Osteocyte (in vitro differentiated cells): ENCODE results near the gene SASS6. TPM values are rescaled to one million over a fixed set of nuclear protein-coding genes. Genes with fewer than 3 reads are reported as not detected.

Experiments used
- DNase-seq: peaks from one replicate; pipeline ENCODE4 v3.0.0; 2021; ENCODE audit warnings: mixed read lengths; ENCODE audit not compliant: unreplicated experiment; ENCODE audit errors: extremely low spot score
- H3K27ac Mint-ChIP-seq: one replicate; pipeline ENCODE4 v1.8.0; 2021; ENCODE audit warnings: mild to moderate bottlenecking, mixed read lengths; ENCODE audit not compliant: unreplicated experiment
- H3K27me3 Mint-ChIP-seq: one replicate; pipeline ENCODE4 v1.8.0; 2021; ENCODE audit warnings: mixed read lengths; ENCODE audit not compliant: unreplicated experiment
- H3K36me3 Mint-ChIP-seq: one replicate; pipeline ENCODE4 v1.8.0; 2021; ENCODE audit warnings: mixed read lengths; ENCODE audit not compliant: unreplicated experiment
- H3K4me1 Mint-ChIP-seq: one replicate; pipeline ENCODE4 v1.8.0; 2021; ENCODE audit warnings: mixed read lengths; ENCODE audit not compliant: unreplicated experiment
- H3K4me3 Mint-ChIP-seq: one replicate; pipeline ENCODE4 v1.8.0; 2021; ENCODE audit warnings: mild to moderate bottlenecking, moderate library complexity, mixed read lengths; ENCODE audit not compliant: unreplicated experiment
- H3K9me3 Mint-ChIP-seq: one replicate; pipeline ENCODE4 v1.8.0; 2021; ENCODE audit warnings: mixed read lengths; ENCODE audit not compliant: unreplicated experiment
- total RNA-seq: library from RNA; stranded (reverse); gene quantifications from 2 replicates; pipeline ENCODE4 v1.2.1, GENCODE V29; 2021
- TF ChIP-seq, protein P1 (sequence below): fragments of 200-600 bp; sonication (generic); IDR thresholded peaks from 2 replicates; pipeline ENCODE4 v1.5.0; 2021; ENCODE audit warnings: antibody characterized with exemption, mild to moderate bottlenecking, moderate library complexity

SASS6 gene
- total RNA-seq, 1 donor from 2014 or later, result 3.2 TPM

DNA sequence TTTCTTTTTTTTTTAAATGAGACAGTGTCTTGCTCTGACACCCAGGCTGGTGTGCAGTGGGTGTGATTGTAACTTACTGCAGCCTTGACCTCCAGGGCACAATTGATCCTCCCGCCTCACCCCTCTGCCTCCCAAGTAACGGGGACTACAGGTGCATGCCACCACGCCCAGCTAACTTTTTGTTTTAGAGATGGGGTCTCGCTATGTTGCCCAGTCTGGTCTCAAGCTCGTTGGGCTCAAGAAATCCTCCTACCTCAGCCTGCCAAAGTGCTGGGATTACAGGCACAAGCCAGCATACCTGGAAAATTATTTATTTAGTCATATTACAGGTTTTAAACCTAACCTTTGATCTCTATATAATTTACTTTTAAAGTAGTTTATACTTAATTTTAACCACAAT lies 32.0 kb upstream of the SASS6 start:
- Mint-ChIP-seq H3K9me3 (no peaks in the 10 kb centered on the region), H3K27ac (no peak overlapping the region), H3K4me3 (no peak overlapping the region), H3K4me1 (peaks cover 4% of the 10 kb centered on the region), H3K27me3 (no peaks in the 10 kb centered on the region), H3K36me3 (no peaks in the 10 kb centered on the region)
- DNase-seq, result no peak
- TF ChIP-seq, protein P1, sequence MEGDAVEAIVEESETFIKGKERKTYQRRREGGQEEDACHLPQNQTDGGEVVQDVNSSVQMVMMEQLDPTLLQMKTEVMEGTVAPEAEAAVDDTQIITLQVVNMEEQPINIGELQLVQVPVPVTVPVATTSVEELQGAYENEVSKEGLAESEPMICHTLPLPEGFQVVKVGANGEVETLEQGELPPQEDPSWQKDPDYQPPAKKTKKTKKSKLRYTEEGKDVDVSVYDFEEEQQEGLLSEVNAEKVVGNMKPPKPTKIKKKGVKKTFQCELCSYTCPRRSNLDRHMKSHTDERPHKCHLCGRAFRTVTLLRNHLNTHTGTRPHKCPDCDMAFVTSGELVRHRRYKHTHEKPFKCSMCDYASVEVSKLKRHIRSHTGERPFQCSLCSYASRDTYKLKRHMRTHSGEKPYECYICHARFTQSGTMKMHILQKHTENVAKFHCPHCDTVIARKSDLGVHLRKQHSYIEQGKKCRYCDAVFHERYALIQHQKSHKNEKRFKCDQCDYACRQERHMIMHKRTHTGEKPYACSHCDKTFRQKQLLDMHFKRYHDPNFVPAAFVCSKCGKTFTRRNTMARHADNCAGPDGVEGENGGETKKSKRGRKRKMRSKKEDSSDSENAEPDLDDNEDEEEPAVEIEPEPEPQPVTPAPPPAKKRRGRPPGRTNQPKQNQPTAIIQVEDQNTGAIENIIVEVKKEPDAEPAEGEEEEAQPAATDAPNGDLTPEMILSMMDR, result no peak

DNA sequence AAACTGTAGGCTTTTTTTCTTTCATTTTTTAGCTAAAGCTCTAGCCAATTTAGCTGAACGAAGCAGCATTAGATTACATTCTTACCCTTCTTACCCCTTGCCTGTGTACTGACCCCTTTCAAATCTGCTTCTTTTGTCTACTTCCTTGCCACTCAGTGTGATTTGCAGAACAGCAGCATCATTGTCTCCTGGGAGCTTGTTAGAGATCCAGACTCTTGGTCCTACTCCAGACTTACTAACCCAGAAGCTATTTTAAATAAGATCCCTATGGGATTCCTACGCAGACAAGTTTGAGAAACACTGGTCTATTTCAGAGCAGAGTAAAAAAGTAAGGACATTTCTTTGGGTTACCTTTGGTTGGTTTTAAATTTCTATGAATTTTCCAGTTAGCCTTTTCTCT lies 31.5 kb upstream of the SASS6 start:
- no peak for DNase-seq
- Mint-ChIP-seq H3K4me3 (no peak overlapping the region), H3K4me1 (peaks cover 4% of the 10 kb centered on the region), H3K27me3 (no peaks in the 10 kb centered on the region), H3K36me3 (no peaks in the 10 kb centered on the region), H3K9me3 (no peaks in the 10 kb centered on the region), H3K27ac (no peak overlapping the region)
- TF ChIP-seq, protein P1, result no peak

DNA sequence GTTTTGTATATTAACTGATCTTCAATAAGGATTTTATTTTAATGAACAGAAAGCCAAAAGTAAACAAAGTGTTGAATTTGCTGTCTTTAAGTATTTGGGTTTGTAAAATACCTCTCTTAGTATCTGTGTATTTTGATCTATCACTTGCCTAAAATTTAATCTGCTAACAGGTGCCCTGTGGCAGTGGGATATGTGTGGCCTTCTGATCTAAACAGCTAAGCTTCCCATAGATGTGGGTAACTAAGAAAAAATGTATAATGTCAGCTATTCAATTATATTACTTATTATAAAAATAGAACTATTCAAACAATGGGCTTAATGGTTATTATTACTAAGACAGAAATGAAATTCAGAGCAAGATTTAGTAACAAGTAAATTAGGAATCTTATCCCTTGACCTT lies 30.2 kb upstream of the SASS6 start:
- no peak overlapping the region for H3K27ac Mint-ChIP-seq
- H3K9me3 Mint-ChIP-seq, result no peaks in the 10 kb centered on the region
- H3K4me3 Mint-ChIP-seq, result no peak overlapping the region
- H3K27me3 Mint-ChIP-seq, result no peaks in the 10 kb centered on the region
- TF ChIP-seq, protein P1, result no peak
- peaks cover 4% of the 10 kb centered on the region for H3K4me1 Mint-ChIP-seq
- no peaks in the 10 kb centered on the region for H3K36me3 Mint-ChIP-seq
- DNase-seq, result no peak

DNA sequence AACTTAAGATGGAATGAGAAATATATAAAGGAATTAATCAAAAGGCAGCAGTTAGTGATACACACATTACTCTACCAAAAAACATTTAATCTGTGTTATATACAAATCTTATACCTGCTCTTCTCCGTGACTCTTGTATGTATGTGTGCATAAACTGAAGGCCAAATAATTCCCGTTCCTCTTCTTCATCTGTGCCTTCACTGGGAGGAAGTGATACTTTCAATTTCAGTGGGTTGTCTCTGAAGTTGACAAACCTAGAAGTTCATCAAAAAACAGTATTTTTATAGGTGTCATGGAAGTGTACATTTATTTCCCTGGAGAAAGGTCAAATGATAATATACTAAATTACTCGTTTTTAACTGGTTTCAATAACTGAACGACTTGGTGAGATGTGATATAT lies 19.5 kb upstream of the SASS6 start:
- peaks cover 7% of the 10 kb centered on the region for H3K36me3 Mint-ChIP-seq
- no peaks in the 10 kb centered on the region for H3K27me3 Mint-ChIP-seq
- H3K4me1 Mint-ChIP-seq, result no peaks in the 10 kb centered on the region
- TF ChIP-seq, protein P1, result no peak
- DNase-seq, result no peak
- no peaks in the 10 kb centered on the region for H3K9me3 Mint-ChIP-seq
- no peak overlapping the region for H3K4me3 Mint-ChIP-seq
- no peak overlapping the region for H3K27ac Mint-ChIP-seq

DNA sequence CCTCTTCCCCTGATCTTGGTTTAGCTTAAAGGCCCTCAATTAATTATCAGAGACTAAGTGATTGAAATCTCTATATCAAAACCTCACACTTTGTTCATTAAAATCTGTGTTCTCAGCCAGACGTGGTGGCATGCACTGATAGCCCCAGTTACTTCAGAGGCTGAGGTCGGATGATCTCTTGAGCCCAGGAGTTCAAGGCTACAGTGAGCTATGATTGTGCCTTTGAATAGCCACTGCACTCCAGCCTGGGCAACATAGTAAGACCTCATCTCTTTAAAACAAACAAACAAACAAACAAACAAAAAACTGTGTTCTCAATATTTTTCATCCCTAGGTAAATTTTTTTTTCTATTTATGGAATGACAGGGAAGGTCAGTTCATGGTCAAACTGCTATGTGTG lies 18.9 kb upstream of the SASS6 start:
- Mint-ChIP-seq H3K27me3 (no peaks in the 10 kb centered on the region), H3K36me3 (peaks cover 9% of the 10 kb centered on the region), H3K4me3 (no peak overlapping the region)

More for the DNA sequence above, 18.9 kb upstream of the SASS6 start:
- TF ChIP-seq, protein P1, result no peak
- Mint-ChIP-seq H3K9me3 (no peaks in the 10 kb centered on the region), H3K27ac (no peak overlapping the region), H3K4me1 (no peaks in the 10 kb centered on the region)
- DNase-seq, result no peak
